HG03095 (cell line): ENCODE data around the gene SNX13.
"Not testable (repeated sequence)": the region's sequence is repeated elsewhere in the genome, so short reads cannot be mapped to it uniquely, and the experiment has no call there.

Source experiments
- ATAC-seq: cut with Tn5 transposase; IDR thresholded peaks from one replicate; pipeline ENCODE4 v1.9.1; 2021; ENCODE audit warnings: moderate library complexity; ENCODE audit not compliant: unreplicated experiment

SNX13 gene

DNA sequence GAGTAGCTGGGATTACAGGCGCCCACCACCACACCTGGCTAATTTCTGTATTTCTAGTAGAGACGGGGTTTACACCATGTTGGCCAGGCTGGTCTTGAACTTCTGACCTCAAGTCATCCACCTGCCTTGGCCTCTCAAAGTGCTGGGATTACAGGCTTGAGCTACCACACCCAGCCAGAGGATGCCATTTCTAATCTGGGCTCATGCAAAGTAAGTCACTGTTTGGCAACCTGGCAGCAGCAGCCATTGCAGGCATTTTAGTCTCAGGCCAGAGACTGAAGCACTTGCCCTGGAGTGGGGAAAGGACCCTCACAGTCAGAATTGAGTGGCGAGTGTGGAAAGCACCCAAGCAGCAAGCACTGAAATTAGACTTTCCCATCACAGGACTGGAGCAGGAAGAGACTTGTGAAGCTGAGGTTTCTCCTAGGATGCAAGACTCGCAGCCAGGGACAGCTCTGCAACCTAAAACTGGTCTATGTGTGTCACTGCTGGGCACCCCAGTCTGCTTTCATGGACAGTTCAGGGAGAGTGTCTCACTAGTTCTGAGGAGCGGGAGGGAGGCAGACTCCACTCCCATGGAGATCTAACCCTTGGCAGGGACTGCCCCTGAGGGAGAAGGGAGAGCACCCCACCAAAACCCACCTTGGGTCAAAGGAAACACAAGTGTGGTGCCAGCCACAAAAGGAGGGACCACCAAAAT is 27.6 kb downstream of the SNX13 start:
- no peak for ATAC-seq

DNA sequence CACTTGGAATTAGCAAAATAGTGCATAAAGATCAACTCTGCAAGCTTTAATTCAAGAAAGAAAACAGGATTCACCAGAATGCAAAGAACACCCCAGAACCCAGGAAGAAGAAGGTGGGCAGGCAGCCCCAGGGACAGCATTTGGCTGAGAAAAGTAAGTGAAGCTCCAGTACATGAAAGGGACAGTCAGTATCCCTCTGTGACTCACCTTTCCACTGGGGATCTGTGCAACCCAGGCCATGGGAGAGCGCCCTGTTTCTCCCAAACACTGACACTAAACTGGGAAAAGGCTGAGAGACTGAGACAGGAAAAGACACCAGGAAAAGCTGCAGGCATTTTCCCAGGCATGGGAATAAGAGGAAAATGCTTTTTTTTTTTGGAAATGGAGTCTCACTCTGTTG is 28.2 kb downstream of the SNX13 start:
- no peak for ATAC-seq

DNA sequence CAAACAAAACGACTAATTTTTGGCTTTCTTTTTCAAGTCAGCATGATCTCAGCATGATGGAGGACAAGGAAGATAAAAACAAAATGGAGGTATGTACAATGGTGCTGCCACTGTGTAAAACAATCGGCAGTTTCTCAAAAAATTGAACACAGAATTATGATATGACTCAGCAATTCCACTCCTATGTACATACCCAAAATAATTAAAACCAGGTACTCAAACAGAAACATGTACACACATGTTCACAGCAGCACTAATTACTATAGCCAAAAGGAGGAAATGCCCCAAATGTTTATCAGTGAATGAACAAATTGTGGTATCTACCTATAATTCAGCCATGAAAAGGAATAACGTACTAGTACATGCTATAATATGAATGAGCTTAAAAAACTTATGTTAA is 29.9 kb downstream of the SNX13 start:
- no peak for ATAC-seq

DNA sequence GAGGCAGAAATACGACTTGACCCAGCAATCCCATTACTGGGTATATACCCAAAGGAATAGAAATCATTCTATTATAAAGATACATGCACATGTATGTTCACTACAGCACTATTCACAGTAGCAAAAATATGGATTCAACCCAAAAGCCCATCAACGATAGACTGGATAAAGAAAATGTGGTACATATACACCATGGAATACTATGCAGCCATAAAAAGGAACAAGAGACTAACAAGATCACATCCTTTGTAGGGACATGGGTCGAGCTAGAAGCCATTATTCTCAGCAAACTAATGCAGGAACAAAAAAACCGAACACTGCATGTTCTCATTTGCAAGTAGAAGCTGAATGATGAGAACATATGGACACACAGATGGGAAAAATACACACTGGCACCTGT is 31.0 kb downstream of the SNX13 start:
- ATAC-seq = not testable (repeated sequence)

DNA sequence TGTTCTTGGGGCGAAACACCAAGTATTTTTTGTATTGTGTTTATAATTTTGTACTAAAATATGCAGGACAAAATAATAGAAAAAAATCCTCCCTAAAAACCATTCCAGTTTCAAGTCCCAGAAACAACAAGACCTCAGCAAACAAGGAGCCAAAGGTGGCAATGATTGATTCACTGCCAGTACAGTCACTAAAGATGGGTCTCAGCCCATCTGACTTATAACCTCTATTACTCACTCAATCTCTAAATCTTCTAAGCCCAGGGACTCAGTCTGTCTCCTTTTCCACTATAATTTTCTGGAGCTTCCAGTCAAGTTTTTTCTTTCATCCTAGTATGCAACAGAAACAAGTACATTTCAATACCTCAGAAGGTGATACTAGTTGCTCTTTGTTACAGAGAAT is 33.3 kb downstream of the SNX13 start:
- no peak for ATAC-seq

DNA sequence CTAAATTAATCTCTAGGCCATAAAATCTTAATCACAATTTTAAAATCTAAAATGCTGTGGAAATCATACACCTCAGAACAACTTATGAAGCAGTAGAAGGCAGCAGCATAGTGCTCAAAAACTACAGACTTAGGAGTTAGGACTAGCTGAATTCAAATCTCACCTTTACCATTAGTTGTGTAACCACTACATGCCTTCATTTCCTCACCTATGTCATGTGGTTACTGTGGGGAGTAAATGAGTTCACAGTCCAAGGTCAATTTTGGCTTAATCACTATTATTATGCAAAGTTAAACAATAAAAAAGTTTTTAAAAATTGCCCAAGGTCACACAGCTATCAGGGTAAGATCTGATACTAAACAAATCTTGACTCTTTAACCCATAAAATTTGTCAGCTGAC is 37.0 kb downstream of the SNX13 start:
- no peak for ATAC-seq

DNA sequence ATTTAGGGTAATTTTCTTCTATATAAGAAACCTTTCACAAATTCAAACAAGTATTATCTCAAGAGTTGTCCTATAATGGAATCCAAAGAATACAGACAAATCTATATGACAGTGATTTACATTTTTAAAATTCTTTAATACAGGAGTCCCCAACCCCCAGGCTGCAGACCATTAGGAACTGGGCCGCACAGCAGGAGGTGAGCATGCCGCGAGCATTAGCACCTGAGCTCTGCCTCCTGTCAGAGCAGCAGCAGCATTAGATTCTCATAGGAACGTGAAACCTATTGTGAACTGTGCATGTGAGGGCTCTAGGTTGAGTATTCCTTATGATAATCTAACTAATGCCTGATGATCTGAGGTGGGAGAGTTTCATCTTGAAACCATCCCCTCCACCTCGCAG is 37.7 kb downstream of the SNX13 start:
- no peak for ATAC-seq

DNA sequence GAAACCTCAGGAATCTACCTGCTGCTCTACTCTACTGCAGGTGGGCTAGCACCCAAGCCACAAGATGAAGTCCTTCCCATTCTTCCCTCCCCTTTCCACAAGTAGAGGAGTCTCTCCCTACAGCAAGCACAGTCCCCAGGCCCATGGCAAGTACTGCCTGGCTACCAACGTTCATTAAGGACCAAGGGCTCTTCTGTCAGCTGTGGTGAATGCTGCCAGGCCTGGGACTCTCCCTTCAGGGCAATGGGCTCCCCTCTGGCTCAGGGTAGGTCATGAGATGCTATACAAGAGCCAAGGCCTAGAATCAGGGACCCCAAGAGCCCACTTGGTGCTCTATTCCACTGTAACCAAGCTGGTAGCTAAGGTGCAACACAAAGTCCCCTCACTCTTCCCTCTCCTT is 39.8 kb downstream of the SNX13 start:
- ATAC-seq = no peak

DNA sequence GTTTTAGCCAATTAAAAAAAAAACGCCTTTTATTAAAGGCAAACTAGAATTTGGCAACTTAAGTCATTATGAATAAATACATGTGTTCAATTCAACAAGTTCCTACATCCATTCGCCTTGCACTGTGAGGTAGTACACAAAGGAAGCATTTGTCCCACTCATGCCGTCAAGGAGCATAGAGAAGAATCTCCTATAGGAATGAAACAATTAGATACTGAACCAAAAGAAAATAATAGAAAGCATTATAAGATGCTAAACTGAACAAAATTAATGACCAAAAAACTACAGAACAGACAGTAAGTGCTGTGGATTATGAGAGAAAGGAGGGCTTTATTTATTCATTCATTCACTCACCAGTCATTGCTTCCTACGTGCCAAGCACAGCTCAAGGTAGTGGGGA is 42.2 kb downstream of the SNX13 start:
- no peak for ATAC-seq

DNA sequence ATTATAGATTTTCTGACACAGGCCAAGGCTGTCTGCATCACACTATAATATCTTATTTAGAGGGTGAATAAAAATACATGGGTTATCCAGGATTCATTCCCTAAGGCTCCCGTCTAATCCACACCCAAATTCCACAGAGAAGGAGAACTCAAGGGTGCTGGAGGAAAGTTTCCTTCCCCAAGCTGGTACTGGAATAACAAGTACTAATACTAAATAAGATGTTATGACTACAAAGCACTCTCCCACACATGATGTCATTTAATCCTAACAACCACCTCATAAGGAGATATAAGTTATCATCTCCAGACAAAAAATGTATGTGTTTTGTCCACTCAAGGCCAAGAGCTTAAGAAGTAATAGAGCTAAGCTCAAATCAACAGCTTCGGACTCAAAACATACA is 53.0 kb downstream of the SNX13 start:
- no peak for ATAC-seq

DNA sequence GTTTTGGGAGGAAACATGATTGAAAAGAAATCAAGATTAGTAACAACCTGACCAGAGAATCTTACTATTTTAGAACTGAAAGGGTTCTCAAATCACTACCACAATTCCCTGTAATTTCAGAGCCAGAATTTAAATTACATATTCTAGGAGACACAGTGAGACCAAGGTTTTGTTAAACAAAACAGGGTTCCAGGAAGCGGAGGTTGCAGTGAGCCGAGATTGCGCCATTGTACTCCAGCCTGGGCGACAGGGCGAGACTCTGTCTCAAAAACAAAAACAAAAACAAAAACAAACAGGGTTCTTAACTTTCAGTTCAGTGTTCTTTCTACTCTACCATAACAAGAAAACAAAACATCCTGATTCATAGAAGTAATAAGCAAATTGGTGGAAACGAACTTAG is 57.6 kb downstream of the SNX13 start:
- ATAC-seq = no peak

DNA sequence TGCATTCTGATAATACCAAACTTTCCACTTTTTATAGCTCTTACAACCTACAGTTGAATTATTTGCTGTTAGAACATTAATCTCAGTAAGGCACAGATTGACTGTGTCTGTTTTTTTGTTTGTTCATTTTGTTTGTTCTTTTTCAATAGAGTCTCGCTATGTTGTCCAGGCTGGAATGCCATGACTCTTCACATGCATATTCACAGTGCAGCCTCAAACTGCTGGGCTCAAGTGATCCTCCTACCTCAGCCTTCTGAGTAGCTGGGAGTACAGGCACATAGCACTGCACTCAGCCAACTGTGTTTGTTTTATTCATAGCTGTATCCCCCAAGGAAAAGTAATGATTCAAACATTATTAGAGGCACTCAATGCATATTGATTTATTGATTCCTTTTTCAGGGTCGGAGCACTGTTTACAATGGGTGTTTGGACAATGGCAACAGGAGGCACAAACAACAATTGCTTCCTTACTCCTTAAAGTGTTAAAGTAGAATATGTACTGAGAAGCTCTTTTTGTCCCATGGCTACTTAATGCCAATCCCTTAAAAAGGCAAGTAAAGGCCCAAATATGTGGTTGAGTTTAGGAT is 61.1 kb downstream of the SNX13 start:
- no peak for ATAC-seq

DNA sequence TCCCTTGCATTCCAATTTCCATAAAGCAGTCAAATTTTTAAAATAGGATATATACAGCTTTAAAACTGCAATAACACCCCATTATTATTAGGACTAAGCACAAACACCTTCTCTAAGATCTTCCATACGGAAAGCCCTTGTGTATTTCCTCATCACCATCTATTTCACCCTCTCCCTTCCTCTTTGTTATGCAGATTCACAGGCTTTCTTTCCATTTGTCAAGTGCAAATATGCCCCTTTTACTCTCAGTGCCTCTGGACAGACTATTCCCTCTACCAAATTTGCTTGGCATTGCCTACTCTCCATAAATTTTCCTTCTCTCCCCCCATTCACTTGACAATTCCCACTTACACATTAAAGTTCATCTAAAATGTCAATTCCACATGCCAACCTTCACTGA is 61.7 kb downstream of the SNX13 start:
- ATAC-seq = no peak

DNA sequence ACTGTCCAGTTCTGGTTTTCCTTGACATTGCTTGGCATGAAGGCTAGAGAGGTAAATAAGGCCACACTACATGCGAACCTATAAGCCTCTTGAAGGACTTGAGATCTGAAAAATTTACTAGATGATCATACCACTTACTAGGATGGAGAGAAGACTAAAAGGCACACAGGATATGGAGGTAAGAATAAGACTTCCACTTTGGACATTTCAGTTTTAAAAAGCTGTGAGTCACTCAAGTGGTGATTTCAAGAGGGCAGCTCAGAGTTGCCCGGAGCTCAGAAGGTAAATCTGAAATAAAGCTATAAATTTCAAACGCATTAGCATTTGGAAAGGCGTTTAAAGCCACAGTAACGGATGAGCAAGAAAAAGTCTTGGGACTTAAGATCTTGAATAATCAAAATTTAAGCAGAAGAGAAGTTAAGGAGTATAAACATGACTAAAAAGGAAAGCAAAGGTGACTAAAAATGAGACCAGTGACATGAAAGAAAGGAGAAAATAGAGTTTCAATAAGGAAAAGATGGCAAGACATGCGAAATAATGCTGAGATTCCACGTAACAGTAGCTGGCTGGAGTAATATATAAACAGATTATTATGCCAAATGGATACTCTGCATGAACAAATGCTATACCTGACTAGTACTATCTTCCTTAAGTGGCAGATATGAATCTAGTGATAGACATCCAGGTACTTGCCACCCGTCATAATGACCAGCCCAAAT is 68.3 kb downstream of the SNX13 start:
- no peak for ATAC-seq

DNA sequence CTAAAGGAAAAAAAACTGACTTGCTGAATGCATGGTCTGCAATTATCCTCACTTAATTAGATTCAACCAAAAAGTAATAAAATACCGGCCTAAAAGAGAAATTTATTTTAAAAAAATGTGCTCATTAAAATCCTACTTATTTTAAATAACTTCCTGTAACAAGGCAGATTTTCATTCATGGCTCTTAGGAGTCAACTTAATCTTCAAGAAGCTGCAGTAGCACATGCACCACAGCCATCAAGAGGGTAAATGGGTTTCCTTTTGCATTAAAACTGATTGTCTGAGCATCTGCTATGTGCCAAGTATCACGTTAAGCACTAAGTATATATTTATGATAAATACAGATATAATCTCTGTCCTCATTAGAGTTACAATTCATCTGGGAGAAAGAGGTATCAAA is 69.9 kb downstream of the SNX13 start:
- no peak for ATAC-seq

DNA sequence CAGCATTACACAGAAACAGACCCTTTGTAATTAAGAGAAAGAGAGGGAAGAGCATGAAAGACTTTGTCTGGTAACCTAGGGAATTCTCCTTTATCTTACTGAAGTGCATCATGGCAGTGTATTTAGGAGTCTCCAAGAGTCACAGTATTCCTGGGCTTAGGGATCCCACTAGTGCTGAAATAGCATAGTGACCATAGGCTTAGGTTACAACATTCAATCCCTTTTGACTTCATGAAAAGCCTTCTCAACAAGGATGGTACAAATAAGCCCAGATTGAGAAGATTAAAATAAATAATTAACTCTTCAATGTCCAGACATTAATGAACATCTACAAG is 76.5 kb downstream of the SNX13 start:
- no peak for ATAC-seq

DNA sequence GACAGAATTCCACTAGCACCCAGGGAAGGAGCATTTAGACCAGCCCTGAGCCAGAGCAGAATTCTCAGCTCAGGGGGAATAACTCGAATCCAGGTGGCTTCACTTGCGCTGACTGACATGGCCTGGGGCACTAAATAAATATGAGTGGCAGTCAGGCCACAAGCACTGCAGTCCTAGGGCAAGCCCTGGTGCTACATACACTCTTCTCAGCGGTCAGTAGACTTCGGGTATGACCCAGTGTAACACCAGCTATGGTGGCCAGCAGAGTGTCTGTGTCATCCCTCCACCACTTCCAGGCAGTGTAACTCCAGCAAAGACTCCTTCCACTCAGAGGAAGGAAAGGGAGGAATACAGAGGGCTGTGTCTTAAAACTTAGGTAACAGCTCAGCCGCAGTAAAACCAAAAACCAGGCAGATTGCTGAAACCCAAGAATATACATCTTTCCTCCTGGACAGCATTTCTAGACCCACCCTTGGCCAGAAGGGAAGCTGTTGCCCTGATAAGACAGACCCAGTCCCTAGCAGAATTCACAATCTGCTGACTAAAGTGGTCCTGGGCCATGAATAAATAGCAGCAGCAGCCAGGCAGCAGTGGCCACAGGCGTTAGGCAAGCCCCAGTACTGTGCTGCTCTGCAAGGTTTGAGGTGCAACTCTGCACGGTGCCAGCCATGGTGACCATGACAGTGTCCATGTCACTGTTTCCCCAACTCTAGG is 77.0 kb downstream of the SNX13 start:
- no peak for ATAC-seq

DNA sequence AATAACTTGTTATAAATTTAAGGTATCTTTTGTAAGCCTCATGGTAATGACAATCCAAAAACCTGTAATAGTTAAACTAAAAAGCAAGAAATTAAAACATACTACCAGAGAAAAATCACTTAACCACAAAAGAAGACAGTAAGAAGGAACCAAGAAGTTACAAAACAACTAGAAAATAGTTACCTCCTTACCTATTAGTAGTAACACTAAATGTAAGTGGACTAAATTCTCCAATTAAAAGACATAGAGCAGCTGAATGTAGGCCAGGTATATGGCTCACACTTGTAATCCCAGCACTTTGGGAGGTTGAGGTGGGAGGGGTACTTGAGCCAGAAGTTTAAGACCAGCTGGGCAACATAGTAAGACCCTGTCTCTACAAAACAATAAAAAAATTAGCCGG is 84.0 kb downstream of the SNX13 start:
- no peak for ATAC-seq

DNA sequence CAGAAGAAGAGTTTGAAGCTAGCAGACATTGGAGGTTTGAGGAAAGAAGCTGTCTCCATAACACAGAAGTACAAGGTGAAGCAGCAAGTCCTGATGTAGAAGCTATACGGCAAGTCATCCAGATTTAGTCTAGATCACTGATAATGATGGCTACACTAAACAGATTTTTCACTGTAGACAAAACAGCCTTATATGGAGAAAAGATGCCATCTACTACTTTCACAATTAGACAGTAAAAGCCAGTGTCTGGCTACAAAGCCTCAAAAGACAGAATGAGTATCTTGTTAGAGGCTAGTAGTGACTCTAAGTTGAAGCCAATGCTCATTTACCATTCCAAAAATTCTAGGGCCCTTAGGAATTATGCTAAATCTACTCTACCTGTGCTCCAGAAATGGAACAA is 85.1 kb downstream of the SNX13 start:
- no peak for ATAC-seq

DNA sequence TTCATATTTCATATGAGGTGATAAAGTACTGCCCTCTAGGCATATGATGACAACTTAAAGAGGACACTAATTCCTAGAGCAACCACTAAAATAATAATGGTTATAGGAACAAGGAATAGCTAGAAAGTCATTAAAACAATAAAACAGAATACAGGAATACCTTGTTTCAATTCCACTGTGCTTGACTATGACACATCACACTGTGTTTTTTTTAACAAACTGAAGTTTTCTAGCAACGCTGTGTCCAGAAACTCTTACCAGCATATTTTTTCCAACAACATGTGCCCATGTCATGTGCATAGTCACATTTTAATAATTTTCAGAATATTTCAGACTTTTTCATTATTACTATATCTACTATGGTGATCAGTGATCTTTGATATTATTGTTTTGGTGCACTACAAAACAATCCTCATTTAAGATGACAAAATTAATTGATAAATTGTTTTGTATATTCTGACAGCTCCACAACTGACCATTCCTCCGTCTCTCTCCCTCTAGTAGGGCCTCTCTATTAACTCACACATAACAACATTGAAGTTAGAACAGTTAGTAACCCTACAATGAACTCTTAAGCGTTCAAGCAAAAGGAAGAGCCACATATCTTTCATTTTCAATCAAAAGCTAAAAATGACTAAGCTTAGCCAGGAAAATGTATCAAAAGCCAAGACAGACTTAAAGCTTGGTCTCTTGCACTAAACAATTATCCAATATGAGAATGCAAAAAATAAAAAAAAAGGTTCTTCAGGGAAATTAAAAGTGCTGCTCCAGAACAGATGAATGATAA is 85.8 kb downstream of the SNX13 start:
- ATAC-seq = no peak

DNA sequence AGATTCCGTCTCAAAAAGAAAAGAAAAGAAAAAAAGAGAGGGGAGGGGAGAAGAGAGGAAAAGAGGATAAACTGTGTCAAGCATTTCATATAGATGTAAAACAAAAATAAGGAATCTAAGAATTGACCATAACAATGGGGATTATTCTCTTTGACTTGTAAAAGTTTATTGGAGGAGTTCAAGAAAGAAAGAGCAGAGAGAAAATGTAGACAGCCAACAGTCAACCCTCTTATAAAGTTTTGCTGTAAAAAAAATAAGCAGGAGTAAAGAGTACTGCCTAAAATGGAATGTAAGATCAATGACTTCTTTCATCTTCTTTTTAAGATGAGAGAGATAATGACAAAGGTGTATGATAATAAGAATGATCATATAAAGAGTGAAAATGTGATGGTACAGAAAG is 87.9 kb downstream of the SNX13 start:
- ATAC-seq = no peak
